ENCODE results near the gene SMC1A.

DNA sequence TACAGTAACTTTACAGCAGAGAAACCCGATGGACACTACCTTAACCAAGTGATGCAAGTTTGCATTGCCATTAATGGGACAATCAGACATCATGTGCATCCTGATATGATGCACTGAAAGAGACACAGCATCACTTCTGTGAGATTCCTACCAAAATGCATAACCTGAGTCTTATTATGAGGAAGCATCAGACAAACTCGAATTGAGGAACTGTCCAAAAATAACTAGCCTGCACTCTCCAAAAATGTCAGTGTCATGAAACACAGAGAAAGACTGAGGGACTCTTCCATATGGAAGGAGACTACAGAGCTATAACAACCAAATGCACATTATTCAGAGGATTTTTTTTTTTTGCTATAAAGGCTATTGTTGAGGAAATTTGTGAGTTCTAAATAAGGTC, 74.5 kb downstream of the SMC1A start:
- TF ChIP-seq, protein P1, sequence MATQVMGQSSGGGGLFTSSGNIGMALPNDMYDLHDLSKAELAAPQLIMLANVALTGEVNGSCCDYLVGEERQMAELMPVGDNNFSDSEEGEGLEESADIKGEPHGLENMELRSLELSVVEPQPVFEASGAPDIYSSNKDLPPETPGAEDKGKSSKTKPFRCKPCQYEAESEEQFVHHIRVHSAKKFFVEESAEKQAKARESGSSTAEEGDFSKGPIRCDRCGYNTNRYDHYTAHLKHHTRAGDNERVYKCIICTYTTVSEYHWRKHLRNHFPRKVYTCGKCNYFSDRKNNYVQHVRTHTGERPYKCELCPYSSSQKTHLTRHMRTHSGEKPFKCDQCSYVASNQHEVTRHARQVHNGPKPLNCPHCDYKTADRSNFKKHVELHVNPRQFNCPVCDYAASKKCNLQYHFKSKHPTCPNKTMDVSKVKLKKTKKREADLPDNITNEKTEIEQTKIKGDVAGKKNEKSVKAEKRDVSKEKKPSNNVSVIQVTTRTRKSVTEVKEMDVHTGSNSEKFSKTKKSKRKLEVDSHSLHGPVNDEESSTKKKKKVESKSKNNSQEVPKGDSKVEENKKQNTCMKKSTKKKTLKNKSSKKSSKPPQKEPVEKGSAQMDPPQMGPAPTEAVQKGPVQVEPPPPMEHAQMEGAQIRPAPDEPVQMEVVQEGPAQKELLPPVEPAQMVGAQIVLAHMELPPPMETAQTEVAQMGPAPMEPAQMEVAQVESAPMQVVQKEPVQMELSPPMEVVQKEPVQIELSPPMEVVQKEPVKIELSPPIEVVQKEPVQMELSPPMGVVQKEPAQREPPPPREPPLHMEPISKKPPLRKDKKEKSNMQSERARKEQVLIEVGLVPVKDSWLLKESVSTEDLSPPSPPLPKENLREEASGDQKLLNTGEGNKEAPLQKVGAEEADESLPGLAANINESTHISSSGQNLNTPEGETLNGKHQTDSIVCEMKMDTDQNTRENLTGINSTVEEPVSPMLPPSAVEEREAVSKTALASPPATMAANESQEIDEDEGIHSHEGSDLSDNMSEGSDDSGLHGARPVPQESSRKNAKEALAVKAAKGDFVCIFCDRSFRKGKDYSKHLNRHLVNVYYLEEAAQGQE (IDR thresholded peaks at IDR 0.05; ENCODE audit: insufficient read depth in 1 of 2, low read depth in 2 of 2, low read length in 2 of 2), result no peak
- TF ChIP-seq TAF1 (IDR thresholded peaks at IDR 0.05; ENCODE audit: borderline replicate concordance, insufficient read depth, low read length) (no peak), POLR2AphosphoS5 (IDR thresholded peaks at IDR 0.05; ENCODE audit: low read depth, low read length) (no peak), SIN3A (IDR thresholded peaks at IDR 0.05; ENCODE audit: borderline replicate concordance, insufficient read depth, low read length) (no peak), FOXP2 (optimal IDR thresholded peaks at IDR 0.05; ENCODE audit: borderline replicate concordance, extremely low read depth, extremely low read length, insufficient read depth) (no peak)

All from PFSK-1 (cell line).